Activated CD4-positive, alpha-beta memory T cell treated with anti-CD3 and anti-CD28 coated beads, Interleukin-2, amount 10 ng/mL, durations not matched to agents 7 days and 5 days (primary cell): ENCODE results near the gene SMIM34. TPM values are rescaled to one million over a fixed set of nuclear protein-coding genes. Genes with fewer than 3 reads are reported as not detected.
"Not testable (repeated sequence)": the region's sequence is repeated elsewhere in the genome, so short reads cannot be mapped to it uniquely, and the experiment has no call there.

ENCODE experiments used
- CTCF ChIA-PET: fragments of 350-600 bp; sonication (Branson Sonifier 250); formaldehyde crosslinking; loops from one replicate; lab custom pipeline; 2021; ENCODE audit warnings: antibody characterized with exemption, inconsistent platforms; lab: Charles Lee
- POLR2A ChIA-PET: fragments of 350-600 bp; sonication (Branson Sonifier 250); formaldehyde crosslinking; loops from one replicate; lab custom pipeline; 2021; ENCODE audit warnings: antibody characterized with exemption; lab: Charles Lee
- DNase-seq: peaks from one replicate; pipeline ENCODE4 v3.0.0-alpha.2; 2020
- H3K27ac Mint-ChIP-seq: one replicate; pipeline ENCODE4 v1.8.0; 2021; ENCODE audit warnings: mild to moderate bottlenecking, mixed read lengths
- H3K27me3 Mint-ChIP-seq: one replicate; pipeline ENCODE4 v1.8.0; 2021; ENCODE audit warnings: mixed read lengths
- H3K36me3 Mint-ChIP-seq: one replicate; pipeline ENCODE4 v1.8.0; 2021; ENCODE audit warnings: low read depth, mixed read lengths
- H3K4me1 Mint-ChIP-seq: one replicate; pipeline ENCODE4 v1.8.0; 2021; ENCODE audit warnings: mixed read lengths
- H3K4me3 Mint-ChIP-seq: one replicate; pipeline ENCODE4 v1.8.0; 2021; ENCODE audit warnings: mild to moderate bottlenecking, mixed read lengths
- H3K9me3 Mint-ChIP-seq: one replicate; pipeline ENCODE4 v1.8.0; 2021; ENCODE audit warnings: mixed read lengths
- total RNA-seq, 2 experiments: library from RNA; stranded (reverse); gene quantifications; one replicate each; pipeline ENCODE4 v1.2.3, GENCODE V29; 2021

The SMIM34 gene
- total RNA-seq = not detected

GRCh38 chr21:34423805-34424204 lies at the start of gene SMIM34:
Gene SMIM34, minus strand, starts transcription at chr21:34423951. Its CDS starts 112 bp downstream, at chr21:34423839.
- H3K36me3 Mint-ChIP-seq, H3K9me3 Mint-ChIP-seq, POLR2A ChIA-PET, H3K27me3 Mint-ChIP-seq, H3K4me3 Mint-ChIP-seq, CTCF ChIA-PET, DNase-seq, H3K4me1 Mint-ChIP-seq, H3K27ac Mint-ChIP-seq: not testable (repeated sequence)

DNA sequence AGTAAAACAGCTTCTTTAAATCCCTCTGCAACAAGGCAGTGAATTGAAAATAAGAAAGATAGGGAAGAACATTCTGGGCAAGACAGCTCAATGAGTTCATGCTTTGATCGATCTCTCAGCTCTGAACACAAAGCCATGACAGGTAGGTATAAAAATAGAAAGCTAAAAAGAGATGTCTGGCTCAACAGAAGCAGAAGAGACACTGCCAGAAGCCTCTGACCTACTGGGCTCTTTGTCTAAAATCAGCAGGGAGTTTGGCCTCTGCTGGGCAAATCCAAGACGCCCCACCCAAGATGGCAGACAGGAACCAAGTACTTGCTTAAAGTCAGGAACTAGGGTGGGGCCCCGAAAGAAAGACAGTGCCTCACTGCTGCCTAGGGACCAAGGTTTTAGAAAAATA lies 43.6 kb upstream of the SMIM34 start:
- H3K27me3 Mint-ChIP-seq, DNase-seq, H3K4me3 Mint-ChIP-seq, CTCF ChIA-PET, H3K4me1 Mint-ChIP-seq, H3K9me3 Mint-ChIP-seq, H3K27ac Mint-ChIP-seq, H3K36me3 Mint-ChIP-seq, POLR2A ChIA-PET: not testable (repeated sequence)

DNA sequence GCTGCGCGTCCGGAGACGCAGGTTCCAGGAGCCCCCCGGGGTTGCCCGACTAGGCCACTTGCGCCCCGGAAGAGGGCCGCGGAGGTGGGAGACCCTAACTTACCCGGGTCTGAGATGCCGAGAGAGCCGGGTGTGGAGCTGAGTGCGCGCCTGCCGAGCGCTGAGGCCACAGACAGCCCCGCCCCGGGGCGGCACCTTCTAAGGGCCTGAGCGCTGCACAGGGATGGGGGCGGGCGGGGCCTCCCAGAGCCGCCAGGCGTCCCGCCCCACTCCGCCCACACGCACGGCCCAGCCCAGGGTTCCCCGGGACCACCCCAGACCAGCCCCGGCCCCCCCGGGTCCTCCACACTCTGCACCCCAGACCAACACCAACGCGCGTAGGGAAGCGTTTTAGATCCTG lies 35.7 kb upstream of the SMIM34 start:
- CTCF ChIA-PET, DNase-seq, H3K9me3 Mint-ChIP-seq, H3K36me3 Mint-ChIP-seq, H3K4me1 Mint-ChIP-seq, H3K27ac Mint-ChIP-seq, H3K27me3 Mint-ChIP-seq, POLR2A ChIA-PET, H3K4me3 Mint-ChIP-seq: not testable (repeated sequence)

DNA sequence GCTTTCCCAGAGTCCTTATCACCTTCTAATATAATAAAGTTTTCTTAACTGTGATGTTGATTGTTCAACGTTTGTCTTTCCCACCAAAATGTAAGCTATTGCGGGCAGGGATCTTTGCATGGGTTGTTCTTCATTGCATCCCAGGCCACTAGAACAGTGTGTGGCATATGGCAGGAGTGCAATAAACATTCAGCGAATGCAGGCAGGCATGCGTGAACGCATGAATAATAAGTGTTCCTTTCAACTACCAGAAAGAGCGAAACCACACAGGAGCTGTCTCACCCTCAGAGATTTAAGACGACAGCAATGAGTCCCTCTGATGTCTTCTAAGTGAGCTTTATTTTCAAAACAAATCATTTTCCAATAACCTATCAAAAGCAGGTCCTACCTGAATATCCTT lies 34.5 kb upstream of the SMIM34 start:
- H3K9me3 Mint-ChIP-seq, POLR2A ChIA-PET, H3K27me3 Mint-ChIP-seq, CTCF ChIA-PET, H3K4me1 Mint-ChIP-seq, H3K4me3 Mint-ChIP-seq, DNase-seq, H3K36me3 Mint-ChIP-seq, H3K27ac Mint-ChIP-seq: not testable (repeated sequence)

- H3K27me3 Mint-ChIP-seq, H3K27ac Mint-ChIP-seq, DNase-seq, H3K9me3 Mint-ChIP-seq, POLR2A ChIA-PET, H3K4me3 Mint-ChIP-seq, H3K36me3 Mint-ChIP-seq, H3K4me1 Mint-ChIP-seq, CTCF ChIA-PET: not testable (repeated sequence)
These were observed 32.4 kb upstream of the SMIM34 start for GRCh38 chr21:34456180-34456579.

GRCh38 chr21:34455628-34456027 lies 31.9 kb upstream of the SMIM34 start:
- POLR2A ChIA-PET, H3K4me1 Mint-ChIP-seq, H3K27ac Mint-ChIP-seq, DNase-seq, CTCF ChIA-PET, H3K9me3 Mint-ChIP-seq, H3K36me3 Mint-ChIP-seq, H3K4me3 Mint-ChIP-seq, H3K27me3 Mint-ChIP-seq: not testable (repeated sequence)

DNA sequence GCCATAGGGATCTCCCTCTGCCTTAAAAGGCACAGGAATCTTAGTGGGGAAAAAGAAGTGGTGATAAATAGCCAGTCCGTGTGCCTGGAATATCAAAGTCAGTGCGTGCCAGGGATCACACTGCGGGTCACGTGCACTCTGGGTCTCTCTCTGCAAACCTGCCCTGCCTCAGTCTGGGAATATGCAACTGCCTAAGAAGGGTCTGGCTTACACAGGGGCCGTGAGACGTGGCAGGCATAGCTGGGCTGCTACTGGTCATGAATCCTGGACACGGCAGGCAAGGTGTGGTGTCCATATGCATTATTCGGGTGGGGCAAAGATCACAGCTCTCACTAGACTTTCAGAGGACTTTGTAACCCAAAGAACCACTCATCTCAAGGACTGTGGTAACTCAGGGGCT lies 23.3 kb upstream of the SMIM34 start:
- H3K27ac Mint-ChIP-seq, CTCF ChIA-PET, H3K4me3 Mint-ChIP-seq, H3K4me1 Mint-ChIP-seq, H3K27me3 Mint-ChIP-seq, POLR2A ChIA-PET, H3K36me3 Mint-ChIP-seq, DNase-seq, H3K9me3 Mint-ChIP-seq: not testable (repeated sequence)

DNA sequence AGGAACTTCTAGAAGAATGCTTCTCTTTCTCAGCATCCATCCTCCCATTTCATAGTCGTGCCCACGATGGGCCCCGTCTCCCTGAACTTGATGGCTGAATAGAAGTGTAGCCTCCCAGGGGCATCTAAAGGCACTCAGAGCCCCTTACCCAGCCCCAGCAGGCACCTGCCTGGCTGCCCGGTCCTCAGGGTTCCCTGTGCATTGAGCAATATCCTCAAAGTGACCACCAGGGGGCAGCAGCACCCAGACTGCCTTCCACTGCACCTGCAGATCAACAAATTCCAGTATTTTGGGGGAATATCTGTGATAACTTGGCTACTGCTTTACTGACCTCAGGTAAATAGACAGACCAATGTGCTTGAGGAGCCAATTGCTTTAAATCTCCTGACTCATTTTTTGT lies 19.7 kb upstream of the SMIM34 start:
- CTCF ChIA-PET, H3K27me3 Mint-ChIP-seq, H3K27ac Mint-ChIP-seq, H3K9me3 Mint-ChIP-seq, POLR2A ChIA-PET, H3K4me3 Mint-ChIP-seq, H3K36me3 Mint-ChIP-seq, DNase-seq, H3K4me1 Mint-ChIP-seq: not testable (repeated sequence)

DNA sequence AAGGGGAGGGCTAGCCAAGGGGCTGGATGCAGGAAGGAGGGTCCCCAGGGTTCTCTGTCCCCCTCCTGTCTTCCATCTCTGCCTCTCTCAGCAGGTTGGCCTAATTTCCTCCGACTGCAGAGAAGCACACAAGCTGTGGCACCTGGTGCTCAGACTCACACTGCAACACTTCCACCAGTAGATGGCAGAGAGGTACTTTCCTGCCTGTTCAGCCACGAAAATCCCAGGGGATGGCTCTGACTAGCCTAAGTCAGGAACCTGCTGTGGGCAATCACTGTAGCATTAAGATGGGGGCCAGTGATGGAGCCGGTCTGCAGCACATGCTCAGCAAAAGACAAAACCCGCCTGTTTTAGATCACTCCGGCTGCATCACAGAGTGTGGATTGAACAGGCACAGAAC lies 6.0 kb upstream of the SMIM34 start:
- CTCF ChIA-PET, H3K27me3 Mint-ChIP-seq, DNase-seq, H3K36me3 Mint-ChIP-seq, H3K27ac Mint-ChIP-seq, H3K4me1 Mint-ChIP-seq, POLR2A ChIA-PET, H3K9me3 Mint-ChIP-seq, H3K4me3 Mint-ChIP-seq: not testable (repeated sequence)

- H3K4me3 Mint-ChIP-seq, H3K27ac Mint-ChIP-seq, H3K36me3 Mint-ChIP-seq, DNase-seq, CTCF ChIA-PET, H3K4me1 Mint-ChIP-seq, POLR2A ChIA-PET, H3K9me3 Mint-ChIP-seq, H3K27me3 Mint-ChIP-seq: not testable (repeated sequence)
These were observed 4.7 kb upstream of the SMIM34 start for GRCh38 chr21:34428441-34428840.

DNA sequence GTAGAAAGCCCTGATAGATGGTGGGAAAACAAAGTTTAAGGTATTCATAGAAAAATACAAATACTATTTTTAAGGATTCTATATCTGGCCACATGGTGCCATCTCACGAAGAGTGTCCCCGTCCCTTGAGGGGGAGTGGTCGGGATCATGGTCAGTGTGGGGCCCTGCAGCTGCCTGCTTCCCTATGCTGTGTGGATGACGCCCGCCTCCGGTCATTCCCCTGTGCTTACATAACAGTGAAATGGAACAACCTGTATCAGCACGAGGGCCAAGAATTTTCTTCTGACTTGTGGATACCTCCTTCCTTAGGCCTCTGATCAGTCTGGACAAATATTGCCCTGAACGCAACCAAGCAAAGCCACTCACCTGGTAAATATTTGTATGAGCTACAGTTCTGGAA lies 3.6 kb upstream of the SMIM34 start:
- H3K27me3 Mint-ChIP-seq, H3K27ac Mint-ChIP-seq, H3K4me3 Mint-ChIP-seq, POLR2A ChIA-PET, H3K9me3 Mint-ChIP-seq, DNase-seq, H3K36me3 Mint-ChIP-seq, CTCF ChIA-PET, H3K4me1 Mint-ChIP-seq: not testable (repeated sequence)

- POLR2A ChIA-PET, H3K4me1 Mint-ChIP-seq, DNase-seq, H3K4me3 Mint-ChIP-seq, CTCF ChIA-PET, H3K27ac Mint-ChIP-seq, H3K36me3 Mint-ChIP-seq, H3K9me3 Mint-ChIP-seq, H3K27me3 Mint-ChIP-seq: not testable (repeated sequence)
These were observed 6.2 kb downstream of the SMIM34 start for GRCh38 chr21:34417448-34418077.

GRCh38 chr21:34407294-34407693 lies 16.5 kb downstream of the SMIM34 start:
- H3K36me3 Mint-ChIP-seq, H3K4me3 Mint-ChIP-seq, DNase-seq, H3K27ac Mint-ChIP-seq, POLR2A ChIA-PET, H3K9me3 Mint-ChIP-seq, H3K4me1 Mint-ChIP-seq, H3K27me3 Mint-ChIP-seq, CTCF ChIA-PET: not testable (repeated sequence)

- DNase-seq, H3K4me3 Mint-ChIP-seq, H3K27me3 Mint-ChIP-seq, H3K9me3 Mint-ChIP-seq, H3K36me3 Mint-ChIP-seq, H3K4me1 Mint-ChIP-seq, H3K27ac Mint-ChIP-seq, CTCF ChIA-PET, POLR2A ChIA-PET: not testable (repeated sequence)
These were observed 17.1 kb downstream of the SMIM34 start for GRCh38 chr21:34406676-34407075.
